Smooth muscle cell (in vitro differentiated cells): Measurements from ENCODE around the gene TEX2. TPM values are rescaled to one million over a fixed set of nuclear protein-coding genes. Genes with fewer than 3 reads are reported as not detected.

ENCODE experiments used
- DNase-seq: peaks from one replicate; lab custom pipeline; 2025; ENCODE audit not compliant: unreplicated experiment; lab: John Stamatoyannopoulos, UW
- H2AFZ ChIP-seq: fragments of 200-600 bp; sonication (generic); 2 replicates; pipeline ENCODE4 v1.6.0; 2016; ENCODE audit warnings: antibody characterized with exemption, low read depth, mild to moderate bottlenecking
- H3F3A ChIP-seq: fragments of 200-600 bp; sonication (generic); 2 replicates; pipeline ENCODE4 v1.6.0; 2017; ENCODE audit warnings: antibody characterized with exemption, low read depth
- H3K27ac ChIP-seq: fragments of 200-600 bp; sonication (generic); 2 replicates; pipeline ENCODE4 v1.5.1; 2016; ENCODE audit warnings: low read depth, mild to moderate bottlenecking
- H3K27me3 ChIP-seq: fragments of 200-600 bp; sonication (generic); 2 replicates; pipeline ENCODE4 v1.6.1; 2016; ENCODE audit warnings: low read depth, mild to moderate bottlenecking
- H3K36me3 ChIP-seq: fragments of 200-600 bp; sonication (generic); 2 replicates; pipeline ENCODE4 v1.5.1; 2016; ENCODE audit warnings: low read depth
- H3K4me1 ChIP-seq: fragments of 200-600 bp; sonication (generic); 2 replicates; pipeline ENCODE4 v1.5.1; 2016; ENCODE audit warnings: low read depth
- H3K4me2 ChIP-seq: fragments of 200-600 bp; sonication (generic); 2 replicates; pipeline ENCODE4 v1.6.0; 2016; ENCODE audit warnings: mild to moderate bottlenecking
- H3K4me3 ChIP-seq: fragments of 200-600 bp; sonication (generic); 2 replicates; pipeline ENCODE4 v1.5.1; 2016; ENCODE audit warnings: mild to moderate bottlenecking
- H3K79me2 ChIP-seq: fragments of 200-600 bp; sonication (generic); 2 replicates; pipeline ENCODE4 v1.6.0; 2016; ENCODE audit warnings: low read depth, mild to moderate bottlenecking
- H3K9ac ChIP-seq: fragments of 200-600 bp; sonication (generic); 2 replicates; pipeline ENCODE4 v1.6.0; 2016; ENCODE audit warnings: low read depth
- H3K9me3 ChIP-seq: fragments of 200-600 bp; sonication (generic); replicated peaks from 2 replicates; pipeline ENCODE4 v1.5.1; 2016; ENCODE audit warnings: low read depth
- H4K20me1 ChIP-seq: fragments of 200-600 bp; sonication (generic); 2 replicates; pipeline ENCODE4 v1.6.0; 2016; ENCODE audit warnings: low read depth
- WGBS: methylation state at CpG from one replicate; pipeline ENCODE4 v1.1.7; 2016; ENCODE audit warnings: low lambda C conversion rate; 5-methylcytosine and 5-hydroxymethylcytosine counted together
- polyA plus RNA-seq: library from polyadenylated mRNA; unstranded; fragments of >200 nt; fragmentation: Nextera tagmentation; extraction: Ambion mirVana; gene quantifications from 2 replicates; pipeline ENCODE4 v1.2.1, GENCODE V29; 2016
- total RNA-seq: library from RNA; depleted of rRNA; stranded (reverse); fragments of >200 nt; gene quantifications from 2 replicates; pipeline ENCODE4 v1.2.3, GENCODE V29; 2014
- TF ChIP-seq, protein P1 (sequence below): fragments of 200-600 bp; sonication (generic); IDR thresholded peaks from 2 replicates; pipeline ENCODE4 v1.5.1; 2017; ENCODE audit warnings: borderline replicate concordance, mild to moderate bottlenecking, antibody characterized with exemption; ENCODE audit not compliant: insufficient read depth, poor library complexity, severe bottlenecking

Gene TEX2
- total and polyA plus RNA-seq, 2 experiments from 2014 or later = 8.6 to 26.2 TPM

DNA sequence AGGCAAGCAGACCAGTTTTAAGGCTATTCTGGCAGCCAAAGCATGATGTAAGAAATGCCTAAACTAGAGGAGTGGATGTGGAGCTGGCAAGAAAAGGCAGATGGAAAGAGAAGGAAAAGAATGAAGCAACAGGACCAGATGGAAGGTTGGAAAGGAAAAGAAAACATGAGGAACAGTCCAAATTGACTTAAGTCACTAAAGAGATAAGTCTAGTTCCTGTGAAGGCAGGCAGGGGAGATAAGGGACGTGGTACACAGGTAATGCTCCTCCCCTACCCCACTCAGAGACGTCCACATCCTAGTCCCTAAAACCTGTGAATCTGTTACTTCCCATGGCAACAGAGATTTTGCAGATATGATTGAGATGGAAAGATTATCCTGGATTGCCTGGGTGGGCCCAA lies 43.5 kb downstream of the TEX2 start:
- Histone ChIP-seq H3K4me2 (no peak overlapping the region), H3K9me3 (no peaks in the 10 kb centered on the region), H3K4me3 (no peak overlapping the region), H3F3A (peaks cover 13% of the 10 kb centered on the region), H3K4me1 (peaks cover 20% of the 10 kb centered on the region), H3K27me3 (no peaks in the 10 kb centered on the region), H3K79me2 (peaks cover 50% of the 10 kb centered on the region), H3K36me3 (no peaks in the 10 kb centered on the region), H4K20me1 (peaks cover 17% of the 10 kb centered on the region), H3K9ac (no peak overlapping the region), H2AFZ (no peak overlapping the region), H3K27ac (no peak overlapping the region)
- no peak for DNase-seq
- TF ChIP-seq, protein P1, sequence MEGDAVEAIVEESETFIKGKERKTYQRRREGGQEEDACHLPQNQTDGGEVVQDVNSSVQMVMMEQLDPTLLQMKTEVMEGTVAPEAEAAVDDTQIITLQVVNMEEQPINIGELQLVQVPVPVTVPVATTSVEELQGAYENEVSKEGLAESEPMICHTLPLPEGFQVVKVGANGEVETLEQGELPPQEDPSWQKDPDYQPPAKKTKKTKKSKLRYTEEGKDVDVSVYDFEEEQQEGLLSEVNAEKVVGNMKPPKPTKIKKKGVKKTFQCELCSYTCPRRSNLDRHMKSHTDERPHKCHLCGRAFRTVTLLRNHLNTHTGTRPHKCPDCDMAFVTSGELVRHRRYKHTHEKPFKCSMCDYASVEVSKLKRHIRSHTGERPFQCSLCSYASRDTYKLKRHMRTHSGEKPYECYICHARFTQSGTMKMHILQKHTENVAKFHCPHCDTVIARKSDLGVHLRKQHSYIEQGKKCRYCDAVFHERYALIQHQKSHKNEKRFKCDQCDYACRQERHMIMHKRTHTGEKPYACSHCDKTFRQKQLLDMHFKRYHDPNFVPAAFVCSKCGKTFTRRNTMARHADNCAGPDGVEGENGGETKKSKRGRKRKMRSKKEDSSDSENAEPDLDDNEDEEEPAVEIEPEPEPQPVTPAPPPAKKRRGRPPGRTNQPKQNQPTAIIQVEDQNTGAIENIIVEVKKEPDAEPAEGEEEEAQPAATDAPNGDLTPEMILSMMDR = no peak
- 55% methylated on average over 2 of the region's 2 CpGs for WGBS

DNA sequence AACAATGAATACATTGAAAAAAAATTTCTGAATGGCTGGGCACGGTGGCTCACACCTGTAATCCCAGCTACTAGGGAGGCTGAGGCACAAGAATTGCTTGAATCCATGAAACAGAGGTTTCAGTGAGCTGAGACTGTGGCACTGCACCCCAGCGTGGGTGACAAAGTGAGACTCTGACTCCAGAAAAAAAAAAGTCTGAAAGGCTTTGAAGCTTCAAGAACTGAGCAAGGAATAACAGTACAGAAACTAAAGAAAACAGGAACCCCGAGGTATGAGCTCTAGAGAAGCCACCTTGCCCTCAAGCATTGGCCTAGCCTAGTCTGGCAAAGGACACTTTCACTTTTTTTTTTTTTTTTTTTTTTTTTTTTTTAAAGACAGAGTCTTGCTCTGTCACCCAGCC lies 45.0 kb downstream of the TEX2 start:
- no peaks in the 10 kb centered on the region for H3K36me3 ChIP-seq
- H3K27me3 ChIP-seq = no peaks in the 10 kb centered on the region
- H3K4me1 ChIP-seq = peaks cover 20% of the 10 kb centered on the region
- H3K4me2 ChIP-seq = peak overlapping the region; percentile 39
- 77% methylated on average over 3 of the region's 3 CpGs for WGBS
- no peak overlapping the region for H3K9ac ChIP-seq
- peaks cover 17% of the 10 kb centered on the region for H4K20me1 ChIP-seq
- H3K79me2 ChIP-seq = peaks cover 54% of the 10 kb centered on the region
- DNase-seq = no peak
- no peak overlapping the region for H2AFZ ChIP-seq
- H3K27ac ChIP-seq = no peak overlapping the region
- H3K9me3 ChIP-seq = no peaks in the 10 kb centered on the region
- TF ChIP-seq, protein P1 = no peak
- no peak overlapping the region for H3K4me3 ChIP-seq
- H3F3A ChIP-seq = peaks cover 25% of the 10 kb centered on the region

DNA sequence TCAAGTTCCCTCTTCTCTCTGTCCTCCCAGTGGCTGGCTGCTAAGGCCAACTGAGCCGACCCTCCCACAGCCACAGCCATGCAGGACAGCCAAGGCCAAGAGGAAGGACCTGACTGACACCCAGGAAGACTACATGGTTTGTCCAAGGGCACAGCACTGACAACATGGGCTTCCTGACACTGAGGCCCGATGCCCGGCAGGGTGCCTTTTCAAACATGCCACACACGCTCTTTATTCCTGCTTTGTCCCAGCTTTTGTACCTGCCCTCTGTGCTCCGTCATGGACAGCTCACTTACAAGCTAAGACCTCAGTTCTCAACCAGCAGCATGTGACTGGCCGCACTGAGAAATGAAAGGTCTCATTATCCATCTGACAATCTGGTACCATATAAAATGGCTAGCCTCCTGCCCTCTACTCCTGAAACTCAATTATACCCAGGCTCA lies 45.8 kb downstream of the TEX2 start:
- no peaks in the 10 kb centered on the region for H3K36me3 ChIP-seq
- no peaks in the 10 kb centered on the region for H3K27me3 ChIP-seq
- DNase-seq = no peak
- H4K20me1 ChIP-seq = peaks cover 17% of the 10 kb centered on the region
- peaks cover 32% of the 10 kb centered on the region for H3F3A ChIP-seq
- peaks cover 52% of the 10 kb centered on the region for H3K79me2 ChIP-seq
- peak overlapping the region; percentile 66 for H3K27ac ChIP-seq
- no peak overlapping the region for H3K4me3 ChIP-seq
- 76% methylated on average over 6 of the region's 6 CpGs for WGBS
- peaks cover 28% of the 10 kb centered on the region for H3K4me1 ChIP-seq
- H3K9me3 ChIP-seq = no peaks in the 10 kb centered on the region
- no peak overlapping the region for H3K9ac ChIP-seq
- H3K4me2 ChIP-seq = peak overlapping the region; percentile 39
- no peak overlapping the region for H2AFZ ChIP-seq
- TF ChIP-seq, protein P1 = no peak
